ENCODE results near the gene KLHL10.
"Not testable (repeated sequence)": the region's sequence is repeated elsewhere in the genome, so short reads cannot be mapped to it uniquely, and the experiment has no call there.

The KLHL10 gene

DNA sequence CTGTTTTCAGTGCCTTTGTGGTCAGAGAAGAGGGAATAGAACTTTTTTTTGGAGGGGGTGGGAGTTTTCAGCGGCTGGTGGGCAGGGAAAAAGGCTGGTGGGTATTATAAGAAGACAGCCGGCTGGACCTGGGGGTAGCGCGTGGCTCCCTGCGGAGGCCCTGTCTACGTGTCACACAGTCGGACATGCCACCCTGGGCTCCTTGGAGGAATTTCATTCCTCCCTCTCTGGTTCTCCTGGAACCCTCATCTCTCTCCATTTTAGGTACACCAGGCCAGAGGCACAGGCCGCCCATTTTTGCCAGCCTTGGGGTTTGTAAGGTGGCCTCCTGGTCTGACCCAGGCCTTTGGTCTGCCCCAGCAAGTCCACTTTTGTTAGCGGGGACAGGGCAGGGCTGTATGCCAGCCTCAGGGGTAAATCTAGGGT lies 23.9 kb upstream of the KLHL10 start:
- DNase-seq: no peak

GRCh38 chr17:41814195-41814594 lies 23.4 kb upstream of the KLHL10 start:
- no peak for DNase-seq

DNA sequence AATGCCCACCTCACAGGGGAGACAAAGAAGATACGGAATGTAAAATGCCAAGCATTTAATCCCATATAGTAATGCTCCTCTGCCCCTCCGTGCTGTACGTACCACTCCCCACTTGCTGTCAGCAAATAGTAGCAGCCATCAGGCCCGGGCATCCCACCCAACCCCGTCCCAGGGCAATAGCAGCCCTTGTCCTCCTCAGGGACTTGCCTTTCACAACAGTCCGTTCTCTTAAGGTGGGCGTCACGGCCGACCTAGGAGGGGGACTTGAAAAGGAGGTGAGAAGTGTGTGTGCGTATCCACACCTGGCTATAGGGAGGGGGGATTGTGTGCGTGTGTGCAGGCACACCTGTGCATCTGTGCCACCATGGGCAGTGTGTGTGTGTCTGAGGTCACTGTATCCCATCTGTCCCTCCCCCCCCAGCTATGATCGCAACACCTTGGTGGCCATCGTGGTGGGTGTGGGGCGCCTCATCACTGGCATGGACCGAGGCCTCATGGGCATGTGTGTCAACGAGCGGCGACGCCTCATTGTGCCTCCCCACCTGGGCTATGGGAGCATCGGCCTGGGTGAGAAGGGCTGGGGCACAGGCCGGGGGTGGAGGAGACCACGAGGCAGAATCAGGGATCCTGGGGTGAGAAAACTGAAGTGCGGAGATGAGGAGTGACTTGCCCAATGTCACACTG lies 20.8 kb upstream of the KLHL10 start:
- no peak for DNase-seq

DNA sequence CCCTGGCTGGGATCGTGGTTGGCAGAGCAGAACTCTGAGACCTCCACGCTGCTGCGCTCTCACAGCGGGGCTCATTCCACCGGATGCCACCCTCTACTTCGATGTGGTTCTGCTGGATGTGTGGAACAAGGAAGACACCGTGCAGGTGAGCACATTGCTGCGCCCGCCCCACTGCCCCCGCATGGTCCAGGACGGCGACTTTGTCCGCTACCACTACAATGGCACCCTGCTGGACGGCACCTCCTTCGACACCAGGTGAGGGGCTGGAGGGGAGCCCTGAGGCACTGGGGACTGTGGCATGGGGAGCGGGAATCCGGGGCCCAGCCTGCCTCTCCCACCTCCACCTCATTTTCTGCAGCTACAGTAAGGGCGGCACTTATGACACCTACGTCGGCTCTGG lies 19.6 kb upstream of the KLHL10 start:
- no peak for DNase-seq

- no peak for DNase-seq
Observed at GRCh38 chr17:41821776-41822175, 15.8 kb upstream of the KLHL10 start.

DNA sequence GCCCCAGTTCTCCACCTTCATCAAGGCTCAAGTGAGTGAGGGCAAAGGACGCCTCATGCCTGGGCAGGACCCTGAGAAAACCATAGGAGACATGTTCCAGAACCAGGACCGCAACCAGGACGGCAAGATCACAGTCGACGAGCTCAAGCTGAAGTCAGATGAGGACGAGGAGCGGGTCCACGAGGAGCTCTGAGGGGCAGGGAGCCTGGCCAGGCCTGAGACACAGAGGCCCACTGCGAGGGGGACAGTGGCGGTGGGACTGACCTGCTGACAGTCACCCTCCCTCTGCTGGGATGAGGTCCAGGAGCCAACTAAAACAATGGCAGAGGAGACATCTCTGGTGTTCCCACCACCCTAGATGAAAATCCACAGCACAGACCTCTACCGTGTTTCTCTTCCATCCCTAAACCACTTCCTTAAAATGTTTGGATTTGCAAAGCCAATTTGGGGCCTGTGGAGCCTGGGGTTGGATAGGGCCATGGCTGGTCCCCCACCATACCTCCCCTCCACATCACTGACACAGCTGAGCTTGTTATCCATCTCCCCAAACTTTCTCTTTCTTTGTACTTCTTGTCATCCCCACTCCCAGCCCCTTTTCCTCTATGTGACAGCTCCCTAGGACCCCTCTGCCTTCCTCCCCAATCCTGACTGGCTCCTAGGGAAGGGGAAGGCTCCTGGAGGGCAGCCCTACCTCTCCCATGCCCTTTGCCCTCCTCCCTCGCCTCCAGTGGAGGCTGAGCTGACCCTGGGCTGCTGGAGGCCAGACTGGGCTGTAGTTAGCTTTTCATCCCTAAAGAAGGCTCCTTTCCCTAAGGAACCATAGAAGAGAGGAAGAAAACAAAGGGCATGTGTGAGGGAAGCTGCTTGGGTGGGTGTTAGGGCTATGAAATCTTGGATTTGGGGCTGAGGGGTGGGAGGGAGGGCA lies 15.1 kb upstream of the KLHL10 start:
- DNase-seq: no peak

DNA sequence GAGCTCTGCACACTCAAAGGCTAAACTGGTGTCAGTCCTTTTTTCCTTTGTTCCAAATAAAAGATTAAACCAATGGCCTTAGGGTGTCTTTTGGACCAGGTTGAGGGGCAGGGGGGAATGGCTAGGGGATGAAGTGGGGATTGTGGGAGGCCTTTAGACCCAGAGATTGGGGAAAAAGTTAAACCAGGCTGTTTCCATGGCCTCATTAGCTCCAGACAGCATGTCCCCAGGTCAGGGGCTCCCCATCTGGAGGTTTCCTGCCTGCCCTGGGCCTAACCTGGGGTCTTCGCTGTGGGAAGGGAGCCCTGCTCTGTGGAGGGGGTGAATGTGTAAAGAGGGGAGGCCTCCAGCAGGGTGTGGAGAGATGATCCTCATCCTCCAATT lies 14.5 kb upstream of the KLHL10 start:
- no peak for DNase-seq

GRCh38 chr17:41823580-41823979 lies 14.0 kb upstream of the KLHL10 start:
- DNase-seq: no peak

GRCh38 chr17:41824086-41824485 lies 13.5 kb upstream of the KLHL10 start:
- DNase-seq: no peak

DNA sequence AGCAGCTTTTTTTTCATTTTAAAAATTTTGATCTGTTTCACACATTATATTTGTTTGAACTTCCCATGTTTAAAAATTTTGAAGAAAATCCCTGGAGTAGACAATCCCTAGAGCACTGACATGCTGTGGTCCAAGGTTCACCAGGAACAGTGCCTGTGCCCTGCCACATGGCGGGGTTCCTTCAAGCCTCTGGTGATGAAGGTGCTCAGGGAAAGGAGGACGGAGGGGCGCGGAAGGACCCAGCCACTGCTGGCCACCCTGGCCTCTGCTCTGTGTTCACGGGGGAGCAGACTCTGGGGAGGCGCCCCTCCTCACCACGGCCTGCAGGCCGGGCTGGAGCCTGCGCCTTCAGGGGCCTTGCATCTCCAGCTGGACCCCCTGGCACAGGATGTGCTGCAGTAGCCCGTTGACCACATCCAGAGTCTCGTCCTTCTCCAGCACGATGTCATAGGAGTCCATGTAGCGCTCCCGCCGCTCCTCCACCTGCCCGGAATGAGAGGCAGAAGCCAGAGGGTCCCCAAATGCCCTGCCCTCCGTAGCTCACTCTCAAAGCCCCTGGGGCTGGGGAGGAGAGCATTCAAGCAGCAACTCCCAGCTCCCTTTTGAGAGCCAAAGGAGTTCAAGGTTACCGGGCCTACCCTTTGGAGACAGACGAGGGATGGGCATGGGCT lies 12.3 kb upstream of the KLHL10 start:
- DNase-seq: no peak

DNA sequence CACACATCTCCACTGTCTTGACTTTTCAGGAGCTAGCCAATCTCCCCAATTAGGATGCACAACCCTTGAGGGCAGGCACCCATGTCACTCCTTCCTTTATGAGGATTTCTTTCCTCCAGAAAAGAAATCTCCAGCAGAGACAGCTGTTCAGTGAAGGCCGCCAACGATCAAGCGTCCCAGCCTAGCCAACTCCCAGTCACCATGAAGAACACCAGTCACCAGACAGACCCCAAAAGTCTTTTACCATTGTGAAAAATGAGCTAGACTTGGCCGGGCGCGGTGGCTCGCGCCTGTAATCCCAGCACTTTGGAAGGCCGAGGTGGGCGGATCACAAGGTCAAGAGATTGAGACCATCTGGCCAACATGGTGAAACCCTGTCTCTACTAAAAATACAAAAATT lies 7.7 kb upstream of the KLHL10 start:
- not testable (repeated sequence) for DNase-seq

DNA sequence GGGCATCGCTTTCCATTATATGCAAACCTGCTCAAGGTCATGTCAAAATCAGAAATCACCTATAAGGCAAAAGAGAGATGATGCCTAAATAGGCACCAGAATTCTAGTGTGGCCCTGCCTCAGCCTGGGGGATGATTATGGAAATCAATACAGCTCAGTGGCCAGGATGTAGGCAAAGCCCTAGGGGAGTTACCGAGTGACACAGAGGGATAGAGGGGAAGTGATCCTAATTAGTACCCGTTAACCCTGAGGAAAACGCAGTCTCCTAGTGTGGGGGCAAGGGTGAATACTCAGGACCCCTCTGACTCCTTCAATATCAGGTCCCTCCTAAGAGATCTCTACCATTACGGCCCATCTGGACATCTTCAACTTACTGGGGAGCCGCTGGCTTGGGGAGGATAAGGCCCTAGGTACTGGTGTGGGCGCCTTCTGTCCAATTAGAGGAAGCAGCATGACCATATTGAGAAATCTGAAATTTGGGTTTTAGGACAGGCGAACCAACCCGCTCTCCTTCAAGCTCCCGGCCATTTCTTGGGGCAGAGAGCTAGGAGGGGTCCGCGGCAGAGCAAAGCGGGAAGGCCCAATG lies 2.3 kb upstream of the KLHL10 start:
- DNase-seq: no peak

DNA sequence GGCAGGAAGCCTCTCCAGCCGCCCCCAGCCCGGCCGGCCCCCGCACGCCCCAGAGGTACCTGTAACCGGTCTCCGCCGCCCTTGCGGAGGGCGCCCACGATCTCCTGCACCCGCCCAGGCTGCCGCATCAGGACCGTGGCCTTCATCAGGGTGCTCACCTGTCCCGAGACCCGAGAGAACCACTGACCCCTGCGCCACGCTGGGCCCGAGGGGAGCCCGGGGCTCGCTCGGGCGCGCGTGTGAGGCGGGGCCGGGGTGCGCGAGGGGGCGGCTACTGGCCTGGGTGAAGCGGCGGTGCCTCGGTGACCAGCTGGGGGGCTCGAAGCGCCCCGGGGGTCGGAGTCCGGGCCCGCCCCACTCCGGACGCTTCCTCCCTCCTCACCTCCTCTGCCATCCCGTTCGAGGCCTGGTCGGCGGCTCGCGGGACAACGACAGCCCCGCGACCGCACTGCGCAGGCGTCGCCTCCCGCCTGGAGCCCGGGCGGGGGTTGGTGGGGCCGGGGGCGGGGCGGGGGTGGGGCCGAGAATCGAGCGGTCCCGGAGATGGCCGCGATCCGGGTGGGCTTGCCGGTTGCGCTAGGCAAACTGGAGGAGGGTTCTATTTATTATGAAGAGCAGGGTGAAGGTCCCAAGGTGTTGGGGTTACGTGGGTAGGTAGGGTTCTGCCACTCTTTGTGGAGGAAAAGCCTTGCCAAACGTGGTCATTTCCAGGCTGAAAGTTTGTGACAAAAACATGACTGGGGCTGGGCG lies 1.6 kb upstream of the KLHL10 start, which contains the start of gene NT5C3B:
NT5C3B (minus strand) TSS at position 433 of the 750 bp plus-strand sequence; CDS start at position 394, 39 bp downstream.
- DNase-seq: peak; percentile 44

- DNase-seq: no peak
Observed at GRCh38 chr17:41836550-41837196, 952 bp upstream of the KLHL10 start.

GRCh38 chr17:41839448-41839847 lies 1.8 kb downstream of the KLHL10 start:
- DNase-seq: not testable (repeated sequence)

- not testable (repeated sequence) for DNase-seq
Observed at GRCh38 chr17:41840781-41841180, 3.2 kb downstream of the KLHL10 start.

GRCh38 chr17:41844971-41845370 lies 7.3 kb downstream of the KLHL10 start:
- no peak for DNase-seq

GRCh38 chr17:41848788-41849187 lies 11.2 kb downstream of the KLHL10 start:
- no peak for DNase-seq

DNA sequence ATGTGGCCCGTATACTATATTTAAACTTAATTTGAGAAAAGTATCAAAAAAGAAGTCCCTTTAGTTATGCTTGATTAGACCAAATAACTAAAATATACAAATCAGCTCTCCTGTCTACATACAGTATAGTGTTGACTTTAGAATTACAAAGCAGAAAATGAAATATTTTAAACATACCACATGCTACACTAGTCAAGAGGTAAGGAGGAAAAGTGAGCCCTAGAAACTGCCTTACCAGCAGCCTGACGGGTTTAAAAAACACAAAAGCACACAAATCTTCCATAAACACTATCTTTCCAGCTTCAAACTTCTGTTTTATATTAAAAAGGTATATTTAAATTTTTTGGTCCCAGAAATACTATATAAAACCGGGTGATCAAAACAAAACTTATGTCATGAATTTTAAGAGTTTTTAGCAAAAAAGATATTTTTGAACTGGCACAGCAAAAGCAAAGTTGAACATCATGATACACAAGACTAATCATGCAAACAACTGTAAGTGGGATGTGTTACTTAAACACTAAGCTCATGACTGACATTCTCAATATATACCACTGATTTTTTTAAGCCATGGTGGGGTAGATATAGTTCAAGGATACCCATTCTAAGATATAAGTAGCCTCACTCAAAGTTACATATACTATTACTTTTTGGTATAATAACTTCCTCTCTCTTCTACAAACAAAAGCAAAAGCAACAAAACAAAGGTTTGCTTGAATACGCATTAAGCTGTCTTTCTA lies 11.8 kb downstream of the KLHL10 start:
- no peak for DNase-seq

GRCh38 chr17:41851382-41851781 lies 13.8 kb downstream of the KLHL10 start:
- DNase-seq: not testable (repeated sequence)

Measured in NCI-H1694 treated with DMSO at 0.1 percent for 48 hours (cell line).